GM06990 (cell line): ENCODE results near the gene FNIP2.
"Not testable (repeated sequence)": the region's sequence is repeated elsewhere in the genome, so short reads cannot be mapped to it uniquely, and the experiment has no call there.

Experiments used
- DNase-seq: peaks from one replicate; pipeline ENCODE4 v3.0.0-alpha.2; 2011; ENCODE audit not compliant: insufficient read length; ENCODE audit errors: extremely low read depth
- H3K27me3 ChIP-seq: replicated peaks from 2 replicates; pipeline ENCODE4 v1.6.0; 2011; ENCODE audit warnings: low read length; ENCODE audit not compliant: control insufficient read depth, insufficient read depth
- H3K36me3 ChIP-seq: 2 replicates; pipeline ENCODE4 v1.5.1; 2011; ENCODE audit warnings: low read length; ENCODE audit not compliant: control insufficient read depth, insufficient read depth
- H3K4me3 ChIP-seq: replicated peaks from 2 replicates; pipeline ENCODE4 v1.5.1; 2011; ENCODE audit warnings: low read depth, mild to moderate bottlenecking, control low read depth, low read length
- CTCF ChIP-seq: IDR thresholded peaks from 2 replicates; pipeline ENCODE4 v1.5.1; 2011; ENCODE audit warnings: low read length, control low read depth, mild to moderate bottlenecking, inconsistent platforms; ENCODE audit not compliant: insufficient read depth, poor library complexity, severe bottlenecking

The FNIP2 gene

GRCh38 chr4:158941895-158942294 lies 173.1 kb downstream of the FNIP2 start:
- no peaks in the 10 kb centered on the region for H3K27me3 ChIP-seq
- DNase-seq, result no peak
- no peaks in the 10 kb centered on the region for H3K36me3 ChIP-seq
- TF ChIP-seq CTCF, result no peak
- no peak overlapping the region for H3K4me3 ChIP-seq

DNA sequence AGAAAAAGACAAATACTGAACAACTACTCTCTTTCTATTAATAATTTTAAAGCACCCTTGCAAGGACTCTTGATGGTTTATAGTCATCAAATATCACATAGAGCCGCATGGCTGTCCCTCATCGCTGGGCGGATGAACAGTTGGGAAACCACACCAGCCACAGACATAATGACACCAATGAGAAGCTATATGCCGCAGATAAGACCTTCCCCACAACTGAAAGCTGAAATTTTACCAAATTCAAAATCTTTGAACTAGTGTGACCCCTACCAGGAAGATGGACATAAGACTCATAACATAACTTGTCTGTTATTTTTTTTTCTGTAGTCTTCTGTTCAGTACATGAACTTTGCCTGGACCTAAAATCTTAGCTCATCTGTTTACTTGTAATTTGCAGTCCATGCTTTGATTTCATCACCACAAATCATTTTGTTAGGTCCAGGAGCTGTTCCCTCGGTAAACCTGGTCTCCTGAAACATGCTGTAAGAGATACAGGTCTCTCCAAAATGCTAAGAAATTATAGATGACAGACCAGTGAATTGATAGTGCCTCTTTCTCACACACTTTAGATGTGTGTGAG lies 176.8 kb downstream of the FNIP2 start:
- H3K36me3 ChIP-seq, result no peaks in the 10 kb centered on the region
- H3K27me3 ChIP-seq, result no peaks in the 10 kb centered on the region
- H3K4me3 ChIP-seq, result no peak overlapping the region
- no peak for DNase-seq
- no peak for TF ChIP-seq CTCF

GRCh38 chr4:158946825-158947224 lies 178.0 kb downstream of the FNIP2 start:
- DNase-seq, result no peak
- no peaks in the 10 kb centered on the region for H3K36me3 ChIP-seq
- no peak for TF ChIP-seq CTCF
- no peaks in the 10 kb centered on the region for H3K27me3 ChIP-seq
- H3K4me3 ChIP-seq, result no peak overlapping the region

DNA sequence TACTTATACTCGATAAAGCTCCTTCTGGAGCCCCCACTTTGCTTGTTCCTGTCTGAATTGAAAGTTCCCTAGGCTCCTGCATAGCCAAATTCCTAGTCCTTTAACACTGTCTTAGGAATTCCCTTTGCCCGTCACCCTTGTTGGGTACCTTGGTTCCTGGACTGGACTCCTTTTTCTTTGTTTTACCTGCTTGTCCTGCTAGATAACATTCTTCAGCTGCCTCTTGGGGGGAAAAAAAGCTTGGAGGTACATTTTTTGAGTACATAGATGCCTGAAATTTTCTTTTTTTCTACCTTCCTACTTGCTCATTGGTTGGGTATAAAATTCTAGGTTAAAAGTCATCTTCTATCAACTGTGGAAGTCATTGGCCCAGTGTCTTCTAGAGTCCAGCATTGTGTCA lies 179.2 kb downstream of the FNIP2 start:
- no peak for DNase-seq
- no peaks in the 10 kb centered on the region for H3K36me3 ChIP-seq
- TF ChIP-seq CTCF, result no peak
- H3K4me3 ChIP-seq, result no peak overlapping the region
- H3K27me3 ChIP-seq, result no peaks in the 10 kb centered on the region

DNA sequence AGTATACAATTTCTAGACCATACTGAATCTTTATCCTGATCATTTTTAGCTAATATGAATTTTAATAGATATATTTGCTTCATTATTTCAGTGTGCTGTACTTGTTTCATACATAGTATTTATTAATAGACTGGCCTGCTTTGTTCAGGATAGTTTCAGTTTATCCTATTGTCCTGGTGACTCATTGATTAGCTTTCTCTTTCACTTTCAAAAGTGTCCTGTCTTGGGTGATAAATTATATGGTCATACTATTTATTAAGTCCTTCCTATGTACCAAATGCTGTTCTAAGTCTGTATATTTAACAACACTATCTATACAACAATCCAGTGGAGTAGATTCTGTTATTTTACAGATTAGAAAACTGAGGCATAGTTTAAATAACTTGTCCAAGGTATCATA lies 180.3 kb downstream of the FNIP2 start:
- Histone ChIP-seq H3K27me3 (no peaks in the 10 kb centered on the region), H3K4me3 (no peak overlapping the region), H3K36me3 (no peaks in the 10 kb centered on the region)
- no peak for TF ChIP-seq CTCF
- DNase-seq, result no peak

DNA sequence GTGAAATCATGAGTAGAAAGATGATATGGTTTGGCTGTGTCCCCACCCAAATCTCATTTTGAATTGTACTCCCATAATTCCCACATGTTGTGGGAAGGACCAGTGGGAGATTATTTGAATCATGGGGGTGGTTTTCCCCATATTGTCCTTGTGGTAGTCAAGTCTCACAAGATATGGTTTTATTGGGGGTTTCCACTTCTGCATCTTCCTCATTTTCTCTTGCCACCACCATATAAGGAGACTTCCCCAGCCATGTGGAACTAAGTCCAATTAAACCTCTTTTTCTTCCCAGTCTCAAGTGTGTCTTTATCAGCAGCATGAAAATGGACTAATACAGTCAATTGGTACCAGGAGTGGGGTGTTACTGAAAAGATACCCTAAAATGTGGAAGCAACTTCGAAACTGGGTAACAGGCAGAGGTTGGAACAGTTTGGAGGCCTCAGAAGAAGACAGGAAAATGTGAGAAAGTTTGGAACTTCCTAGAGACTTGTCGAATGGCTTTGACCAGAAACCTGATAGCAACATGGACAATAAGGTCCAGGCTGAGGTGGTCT lies 183.5 kb downstream of the FNIP2 start:
- DNase-seq, H3K4me3 ChIP-seq, H3K27me3 ChIP-seq, H3K36me3 ChIP-seq: not testable (repeated sequence)

DNA sequence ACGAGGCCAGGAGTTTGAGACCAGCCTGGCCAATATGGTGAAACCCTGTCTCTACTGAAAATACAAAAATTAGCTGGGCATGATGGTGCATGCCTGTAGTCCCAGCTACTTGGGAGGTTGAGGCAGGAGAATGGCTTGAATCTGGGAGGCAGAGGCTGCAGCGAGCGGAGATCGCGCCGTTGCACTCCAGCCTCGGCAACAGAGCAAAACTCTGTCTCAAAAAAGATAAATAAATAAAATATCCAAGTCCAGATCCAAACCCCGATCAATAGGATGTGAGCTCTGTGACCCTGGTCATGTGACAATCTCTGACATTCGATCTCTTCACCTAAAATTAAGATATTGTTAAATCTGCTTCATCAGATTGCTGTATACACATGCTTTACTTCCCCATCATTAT lies 187.5 kb downstream of the FNIP2 start:
- H3K27me3 ChIP-seq, H3K36me3 ChIP-seq, DNase-seq, H3K4me3 ChIP-seq: not testable (repeated sequence)

DNA sequence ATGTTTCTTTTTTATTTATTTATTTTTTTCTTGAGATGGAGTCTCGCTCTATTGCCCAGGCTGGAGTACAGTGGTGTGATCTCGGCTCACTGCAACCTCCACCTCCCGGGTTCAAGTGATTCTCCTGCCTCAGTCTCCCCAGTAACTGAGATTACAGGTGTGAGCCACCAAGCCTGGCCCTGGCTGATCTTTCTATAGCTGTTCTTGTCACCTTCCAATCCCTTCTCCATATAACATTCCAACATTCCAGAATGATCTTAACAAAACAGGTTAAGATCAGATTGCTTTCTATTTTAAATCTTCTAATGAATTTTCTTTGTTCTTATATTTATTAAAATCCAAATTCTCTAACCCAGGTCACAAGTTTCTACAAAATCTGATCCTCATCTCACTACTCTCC lies 188.1 kb downstream of the FNIP2 start:
- H3K4me3 ChIP-seq, H3K36me3 ChIP-seq, DNase-seq, H3K27me3 ChIP-seq: not testable (repeated sequence)
